GM19025 (cell line): ENCODE data around the gene TNFAIP2.

Experiments
- ATAC-seq: cut with Tn5 transposase; IDR thresholded peaks from one replicate; pipeline ENCODE4 v1.9.1; 2021; ENCODE audit warnings: mild to moderate bottlenecking, low read depth, moderate library complexity; ENCODE audit not compliant: unreplicated experiment

TNFAIP2 gene

DNA sequence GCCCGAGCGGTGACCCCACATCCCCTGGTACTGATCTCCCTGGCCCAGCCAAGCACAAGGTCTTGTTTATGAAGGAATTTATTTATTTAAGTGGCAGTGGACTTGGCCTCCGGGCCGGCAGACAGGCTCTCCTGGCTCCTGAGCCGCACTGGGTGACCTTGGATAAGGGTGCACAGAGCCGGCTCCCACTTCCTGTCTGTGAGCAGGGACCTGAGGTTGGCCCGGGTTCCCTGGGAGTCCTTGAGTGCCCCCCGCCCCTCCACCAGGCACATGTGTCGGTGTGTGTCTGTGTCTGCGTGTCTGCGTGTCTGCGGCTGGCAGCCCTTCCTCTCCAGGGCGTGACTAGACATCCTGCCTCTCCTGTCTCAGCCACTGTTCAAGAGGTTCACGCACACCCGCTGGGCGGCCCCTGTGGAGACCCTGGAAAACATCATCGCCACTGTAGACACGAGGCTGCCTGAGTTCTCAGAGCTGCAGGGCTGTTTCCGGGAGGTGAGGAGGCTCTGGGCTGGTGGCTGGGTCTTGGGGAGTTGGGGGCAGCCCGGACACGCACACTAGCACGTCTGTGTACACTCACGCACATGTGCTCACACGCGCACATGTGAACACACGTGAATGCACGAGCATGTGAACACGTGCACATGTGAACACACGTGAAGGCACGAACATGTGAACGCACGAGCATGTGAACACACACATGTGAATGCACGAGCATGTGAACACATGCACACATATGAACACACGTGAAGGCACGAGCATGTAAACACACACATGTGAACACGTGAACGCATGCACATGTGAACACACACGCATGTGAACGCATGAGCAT is 9.3 kb downstream of the TNFAIP2 start:
- no peak for ATAC-seq

DNA sequence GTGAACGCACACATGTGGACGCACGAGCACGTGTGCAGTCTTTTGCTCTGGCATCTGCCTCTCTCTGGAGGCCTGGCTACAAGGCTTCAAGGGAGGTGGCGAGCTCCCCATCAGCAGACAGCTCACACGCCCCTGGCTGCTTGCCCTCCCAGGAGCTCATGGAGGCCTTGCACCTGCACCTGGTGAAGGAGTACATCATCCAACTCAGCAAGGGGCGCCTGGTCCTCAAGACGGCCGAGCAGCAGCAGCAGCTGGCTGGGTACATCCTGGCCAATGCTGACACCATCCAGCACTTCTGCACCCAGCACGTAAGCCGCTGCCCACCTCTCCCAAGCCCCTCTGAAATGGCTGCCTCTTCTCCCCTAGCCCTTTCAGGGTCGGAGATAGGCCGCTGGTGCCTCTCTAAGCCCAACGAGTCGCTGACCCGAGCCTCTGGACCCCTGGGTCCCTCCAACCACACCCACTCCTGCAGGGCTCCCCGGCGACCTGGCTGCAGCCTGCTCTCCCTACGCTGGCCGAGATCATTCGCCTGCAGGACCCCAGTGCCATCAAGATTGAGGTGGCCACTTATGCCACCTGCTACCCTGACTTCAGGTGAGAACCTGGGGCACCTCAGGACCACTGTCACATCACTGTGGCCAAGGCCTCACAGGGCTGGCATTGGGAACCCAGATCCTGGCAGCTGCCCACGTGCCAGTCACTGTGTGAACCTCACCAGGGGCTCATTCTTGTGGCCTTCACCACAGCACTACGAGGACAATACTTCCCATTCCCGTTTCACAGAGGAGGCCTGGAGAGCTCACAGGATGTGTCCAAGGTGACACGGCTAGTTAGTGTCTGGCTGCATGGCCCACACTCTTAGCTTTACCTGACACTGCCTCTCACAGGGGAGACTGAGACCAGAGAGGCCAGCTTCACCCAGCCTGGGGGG is 10.2 kb downstream of the TNFAIP2 start:
- no peak for ATAC-seq

DNA sequence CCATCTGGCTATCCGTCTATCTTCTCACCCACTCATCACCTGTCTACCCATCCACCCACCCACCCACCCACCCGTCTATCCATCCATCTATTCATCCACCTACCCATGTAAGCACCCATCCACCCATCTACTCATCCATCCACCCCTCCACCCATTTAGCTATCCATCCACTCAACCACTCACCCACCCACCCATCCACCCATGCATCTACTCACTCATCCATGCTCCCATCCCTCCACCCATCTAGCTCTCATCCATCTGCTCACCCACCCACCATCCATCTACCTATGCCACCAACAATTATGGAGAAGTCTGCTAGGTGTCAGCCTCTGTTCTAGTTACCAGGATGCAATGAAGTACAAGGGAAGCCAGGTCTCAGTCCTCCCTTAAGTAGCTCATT is 11.1 kb downstream of the TNFAIP2 start:
- ATAC-seq, result no peak

DNA sequence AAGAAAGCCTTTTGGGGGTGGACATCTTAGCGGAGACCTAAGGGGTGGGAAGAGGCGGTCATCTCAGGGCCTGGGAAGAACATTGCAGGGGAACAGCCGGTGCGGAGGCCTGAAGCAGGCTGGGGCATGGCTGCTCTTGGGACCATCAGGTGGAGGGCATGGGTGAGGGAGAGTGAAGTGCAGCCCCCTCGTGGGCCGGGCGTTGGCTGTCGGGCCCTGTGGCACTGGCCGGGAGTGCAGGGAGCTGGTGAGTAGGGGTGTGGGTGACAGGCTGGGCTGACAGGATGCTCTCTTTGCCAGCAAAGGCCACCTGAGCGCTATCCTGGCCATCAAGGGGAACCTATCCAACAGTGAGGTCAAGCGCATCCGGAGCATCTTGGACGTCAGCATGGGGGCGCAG is 11.7 kb downstream of the TNFAIP2 start:
- no peak for ATAC-seq

DNA sequence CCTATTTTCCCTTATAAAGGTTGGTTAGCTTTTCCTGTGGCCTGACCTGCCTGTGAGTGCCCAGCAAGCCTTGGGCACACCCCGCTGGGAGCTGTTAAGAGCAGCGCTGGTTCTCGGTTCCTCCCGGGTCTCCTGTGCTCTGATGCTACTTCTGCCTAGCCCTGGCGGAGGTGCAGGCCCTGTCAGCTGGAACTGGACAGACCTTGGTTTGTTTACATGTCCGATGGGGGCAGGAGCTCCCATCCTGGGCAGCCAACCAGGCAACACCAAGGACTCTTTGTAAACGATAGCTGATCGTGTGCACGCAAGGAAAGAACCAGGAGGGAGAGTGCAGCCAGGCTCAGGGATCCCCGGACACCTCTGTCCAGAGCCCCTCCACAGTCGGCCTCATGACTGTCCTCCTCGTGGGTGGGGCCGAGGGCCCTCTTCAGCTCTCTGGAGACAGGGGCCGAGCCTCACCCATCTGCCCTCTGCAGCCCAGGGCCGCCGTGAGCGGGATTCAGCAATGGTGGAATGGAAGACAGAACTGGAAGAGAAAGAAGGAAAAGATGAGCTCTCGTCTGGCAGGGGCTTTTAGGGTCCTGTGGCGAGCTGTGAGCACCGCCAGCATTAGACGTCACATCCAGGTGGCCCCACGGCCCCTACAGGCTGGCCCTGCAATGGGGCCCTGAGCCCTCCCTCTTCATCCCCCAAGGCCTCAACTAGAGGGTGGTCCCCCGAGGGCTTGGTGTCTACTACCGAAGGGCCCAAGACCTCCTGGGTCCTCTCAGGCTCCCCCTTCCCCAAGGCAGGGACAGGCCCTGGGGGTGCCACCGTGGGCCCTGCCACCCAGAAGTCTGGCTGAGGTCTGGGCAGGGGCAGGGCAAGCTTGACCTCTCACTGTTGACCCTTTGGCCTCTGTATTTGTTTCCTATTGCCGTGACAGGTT is 12.3 kb downstream of the TNFAIP2 start:
- no peak for ATAC-seq

DNA sequence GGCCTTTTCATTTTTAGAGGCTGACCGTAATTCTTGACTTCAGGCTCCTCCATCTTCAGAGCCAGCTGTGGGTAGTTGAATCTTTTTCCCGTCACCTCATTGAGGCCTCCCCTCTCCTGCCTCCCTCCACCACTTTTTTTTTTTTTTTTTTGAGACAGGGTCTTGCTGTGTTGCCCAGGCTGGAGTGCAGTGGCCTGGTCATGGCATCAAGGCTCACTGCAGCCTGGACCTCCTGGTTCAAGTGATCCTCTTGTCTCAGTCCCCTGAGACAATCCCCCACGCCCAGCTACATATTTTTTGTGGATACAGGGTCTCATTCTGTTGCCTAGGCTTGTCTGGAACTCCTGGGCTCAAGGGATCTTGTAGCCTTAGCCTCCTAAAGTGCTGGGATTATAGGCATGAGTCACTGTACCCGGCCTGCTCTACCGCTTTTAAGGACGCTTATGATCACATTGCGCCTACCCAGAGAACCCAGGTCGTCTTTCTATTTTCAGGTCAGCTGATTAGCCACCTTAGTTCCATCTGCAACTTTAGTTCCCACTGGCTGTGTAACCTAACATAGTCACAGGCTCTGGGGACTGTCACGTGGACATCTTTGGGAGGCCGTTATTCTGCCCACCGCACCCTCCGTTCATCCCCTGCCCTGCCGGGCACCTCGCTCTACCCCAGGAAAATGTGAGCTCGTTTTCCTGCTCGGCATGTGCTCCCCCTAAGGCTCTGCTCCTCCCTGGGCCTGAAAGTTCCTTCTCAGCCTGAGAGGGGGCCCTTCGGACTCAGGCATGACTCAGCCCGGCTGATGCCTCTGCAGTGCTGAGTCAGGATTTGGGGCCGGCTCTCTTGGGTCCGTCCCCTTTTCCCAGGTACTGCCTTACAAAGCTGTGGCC is 13.4 kb downstream of the TNFAIP2 start:
- ATAC-seq, result no peak

DNA sequence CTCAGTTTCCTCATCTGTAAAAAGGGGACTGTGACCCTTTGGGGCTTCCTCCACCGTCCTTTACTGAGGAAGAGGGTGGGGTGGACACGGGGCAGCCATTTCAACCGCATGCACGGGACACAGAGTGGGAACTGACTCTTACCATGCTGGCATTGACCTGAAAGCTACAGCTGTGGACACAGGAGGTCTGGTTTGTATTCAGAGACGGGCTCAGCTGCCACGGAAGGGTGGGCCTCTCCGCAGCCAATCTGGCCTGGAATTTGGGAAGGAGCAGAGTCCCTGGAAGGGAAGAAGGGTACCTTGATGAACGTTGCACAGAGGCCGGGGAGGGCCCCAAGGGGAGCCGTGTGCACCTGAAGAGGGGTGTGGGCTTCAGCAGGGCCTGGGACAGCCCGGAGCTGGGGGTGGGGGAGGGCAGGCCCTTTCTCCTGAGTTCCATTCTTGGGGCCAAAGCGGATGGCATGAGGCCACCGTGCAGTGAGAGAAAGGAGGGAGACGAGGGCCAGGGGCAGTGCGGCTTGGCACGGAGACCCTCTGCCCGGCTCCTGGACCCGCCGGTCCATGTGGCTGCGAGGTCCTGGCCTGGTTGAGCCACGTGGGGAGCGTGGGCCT is 14.5 kb downstream of the TNFAIP2 start:
- no peak for ATAC-seq

DNA sequence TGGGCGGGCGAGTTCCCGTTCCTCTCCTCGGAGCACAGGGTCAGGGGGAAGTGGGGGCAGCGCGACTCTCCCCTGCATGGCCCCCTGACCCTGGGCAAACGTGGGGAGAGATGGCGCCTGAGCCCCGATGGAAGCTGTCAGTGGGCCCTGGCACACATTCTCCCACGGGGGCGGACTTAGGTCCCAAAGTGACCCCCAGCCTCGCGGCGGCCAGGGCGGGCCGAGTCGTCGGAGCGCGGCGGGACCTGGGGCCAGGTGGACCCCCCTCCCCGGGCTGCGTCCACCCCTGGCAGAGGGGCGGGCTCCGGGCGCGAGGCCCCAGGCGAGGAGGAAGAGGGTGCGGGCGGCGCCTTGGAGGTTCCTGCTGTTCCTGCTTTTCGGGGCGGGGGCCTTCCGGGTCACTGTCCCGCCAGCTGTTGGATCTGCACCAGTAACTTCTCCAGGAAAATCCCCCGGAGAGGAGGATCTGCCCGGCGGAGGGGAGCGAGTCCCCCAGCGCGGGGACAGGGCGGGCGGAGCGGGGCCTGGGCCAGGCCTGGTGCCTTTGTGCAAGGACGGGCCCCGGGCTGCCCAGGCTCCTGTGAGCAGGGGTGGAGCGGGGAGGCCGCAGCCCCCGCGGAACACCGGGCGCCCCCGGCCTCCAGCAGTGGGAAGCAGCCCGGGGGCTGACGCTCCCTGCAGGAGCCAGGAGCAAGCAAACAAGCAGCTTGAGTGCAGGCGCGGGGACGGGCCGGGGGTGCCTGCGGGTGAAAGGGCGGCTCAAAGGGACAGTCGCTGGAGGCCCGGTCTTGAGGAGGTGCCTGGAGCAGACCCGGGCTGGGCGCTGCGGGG is 15.3 kb downstream of the TNFAIP2 start:
- ATAC-seq, result no peak

DNA sequence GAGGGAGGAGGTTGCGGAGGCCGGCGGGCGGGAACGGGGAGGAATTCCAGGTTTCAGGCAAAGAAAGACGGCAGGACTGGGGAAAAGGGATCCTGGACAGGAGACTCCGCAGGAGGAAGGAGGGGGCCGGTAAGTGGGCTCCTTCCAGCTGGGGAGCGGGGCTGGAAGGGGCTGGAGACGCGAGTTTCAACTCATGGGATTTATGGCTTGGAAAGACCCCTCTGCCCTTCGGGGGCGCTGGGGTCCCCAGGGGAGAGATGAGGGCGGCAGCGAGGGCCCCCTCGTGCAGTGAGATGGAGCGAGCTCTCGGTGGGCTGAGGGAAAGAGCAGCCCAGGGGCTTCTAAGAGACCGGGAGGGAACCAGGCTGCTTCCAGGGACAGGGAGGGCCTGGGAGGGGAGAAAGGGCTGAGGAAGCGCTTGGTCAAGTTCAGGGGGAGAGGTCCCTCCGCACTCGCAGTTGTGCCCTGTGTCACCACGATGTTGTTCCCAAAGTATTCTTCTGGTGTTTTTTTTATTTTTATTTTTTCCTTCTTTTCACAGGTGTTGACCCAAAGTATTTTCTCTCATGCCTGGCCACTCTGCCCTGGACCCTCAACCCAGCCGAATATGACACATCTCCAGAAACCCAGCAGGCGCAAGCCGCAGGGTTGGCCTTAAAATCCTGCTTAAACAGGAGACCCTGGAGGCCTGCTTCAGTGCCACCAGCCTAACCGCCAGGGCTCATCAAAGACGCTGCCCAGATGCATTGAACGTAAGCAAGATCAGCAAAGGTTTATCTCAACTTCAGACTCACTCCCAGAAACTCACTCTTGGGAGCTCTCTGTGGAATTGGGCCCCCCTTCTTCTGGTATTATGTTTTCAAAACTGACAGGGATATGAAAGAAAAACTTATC is 16.1 kb downstream of the TNFAIP2 start:
- no peak for ATAC-seq

DNA sequence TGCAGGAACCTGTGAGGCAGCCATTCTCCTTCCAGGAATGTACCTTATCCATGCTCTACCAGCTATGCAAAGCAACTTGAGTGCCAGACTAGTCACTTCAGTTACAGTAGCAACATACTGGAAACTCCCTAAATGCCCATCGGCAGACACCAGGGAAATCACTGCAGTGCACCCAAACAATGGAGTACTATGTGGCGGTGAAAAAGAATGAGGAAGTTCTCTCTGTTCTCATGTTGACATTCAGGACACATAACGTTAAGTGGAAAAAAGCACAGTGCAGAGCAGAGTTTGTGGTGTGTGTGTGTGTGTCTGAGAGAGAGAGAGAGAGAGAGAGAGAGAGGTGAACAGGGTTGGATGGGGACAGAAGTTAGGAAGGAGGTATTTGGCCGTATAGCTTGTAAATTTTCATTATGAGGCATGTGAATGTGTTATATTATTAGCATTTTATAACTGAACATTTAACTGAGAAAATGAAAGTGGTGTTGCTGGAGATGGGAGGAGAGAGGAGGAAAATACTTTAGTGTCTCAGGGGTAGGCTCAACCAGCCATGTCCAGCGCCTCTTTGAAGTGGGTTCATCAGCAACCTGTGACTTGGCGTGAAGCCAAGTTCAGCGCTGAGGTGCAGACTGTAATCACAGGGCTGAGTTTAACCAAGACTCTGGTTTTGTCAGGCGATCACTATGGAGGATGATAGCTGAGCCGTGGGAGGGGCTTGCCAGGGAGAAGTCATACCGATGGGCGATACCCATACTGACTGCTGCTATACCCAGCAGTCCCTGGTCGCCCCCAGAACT is 17.3 kb downstream of the TNFAIP2 start:
- ATAC-seq, result peak; percentile 63

DNA sequence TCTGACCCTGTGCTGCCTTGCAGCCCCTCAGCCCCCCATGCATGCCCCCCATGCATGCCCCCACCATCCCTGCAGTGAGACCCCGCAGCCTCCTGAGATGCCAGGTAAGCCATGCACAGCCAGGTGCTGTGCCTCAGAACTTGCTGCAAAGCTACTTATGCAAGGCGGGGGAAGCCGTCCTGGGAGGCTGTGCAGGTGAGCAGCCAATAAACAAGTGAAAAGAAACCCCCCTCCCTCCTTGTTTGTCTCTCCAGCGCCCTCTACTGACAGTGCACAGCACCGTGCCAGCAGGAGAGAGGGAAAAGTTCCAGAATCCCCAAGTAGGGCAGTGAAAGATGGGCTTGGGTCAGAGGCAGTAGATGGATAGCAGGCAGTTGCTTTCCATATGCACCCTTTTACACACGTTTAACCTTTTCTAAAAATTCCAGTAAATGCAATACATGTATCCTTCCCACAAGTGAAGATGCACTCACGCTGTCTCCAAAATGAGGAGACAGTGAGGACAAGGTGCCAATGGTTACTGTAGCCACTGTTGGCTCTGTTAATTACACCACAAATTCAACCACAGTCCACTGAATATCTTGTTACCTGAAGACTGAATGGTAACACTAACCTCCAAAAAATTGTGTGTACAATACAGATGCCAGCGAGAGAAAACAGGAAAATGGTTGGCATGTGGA is 18.0 kb downstream of the TNFAIP2 start:
- peak; percentile 9 for ATAC-seq

DNA sequence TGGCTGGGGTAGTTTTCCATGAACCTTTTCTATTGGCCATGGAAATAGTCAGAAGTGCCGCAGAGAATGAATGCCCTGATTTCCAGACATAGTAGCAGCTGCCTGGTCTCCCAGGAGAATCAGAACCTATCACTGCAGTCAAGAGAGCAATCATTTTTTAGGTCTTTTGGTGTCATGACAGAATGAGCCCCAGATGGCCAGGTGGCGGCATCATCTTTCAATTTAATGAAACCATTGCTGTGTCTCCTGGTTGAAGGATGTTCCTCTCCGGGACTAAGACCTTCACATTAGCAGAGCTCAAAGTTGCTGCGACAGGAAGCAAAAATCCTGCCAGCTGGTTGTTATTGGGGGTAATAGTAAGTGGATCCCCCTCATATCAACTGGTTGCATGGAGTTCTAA is 18.8 kb downstream of the TNFAIP2 start:
- no peak for ATAC-seq

DNA sequence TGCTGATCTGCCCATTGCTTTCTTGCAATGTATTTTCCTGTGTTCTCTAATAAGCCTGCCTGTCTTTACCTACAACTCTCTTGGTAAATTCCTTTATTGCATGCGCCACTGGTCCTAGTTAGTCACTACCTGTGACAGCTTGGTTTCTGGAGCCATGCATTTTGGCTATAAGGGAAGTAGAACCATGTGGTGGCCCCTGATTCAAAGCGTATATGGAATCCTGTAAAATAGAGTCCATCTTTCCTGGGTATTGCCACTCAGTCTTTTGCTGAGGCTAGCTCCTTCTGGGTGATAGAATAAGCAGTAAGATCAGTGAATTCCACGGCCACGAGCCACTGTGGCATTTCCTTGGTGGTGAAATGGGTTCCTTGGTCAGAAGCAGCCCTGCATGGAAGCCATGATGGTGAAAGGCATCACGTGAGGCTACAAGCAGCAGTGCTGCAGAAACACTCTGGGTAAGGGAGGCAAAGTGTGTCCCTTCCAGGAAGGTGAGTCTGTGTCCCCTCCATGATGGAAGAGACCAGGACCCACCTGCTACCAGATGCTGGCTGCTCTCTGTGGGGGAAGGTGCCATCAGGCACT is 19.6 kb downstream of the TNFAIP2 start:
- ATAC-seq, result no peak

DNA sequence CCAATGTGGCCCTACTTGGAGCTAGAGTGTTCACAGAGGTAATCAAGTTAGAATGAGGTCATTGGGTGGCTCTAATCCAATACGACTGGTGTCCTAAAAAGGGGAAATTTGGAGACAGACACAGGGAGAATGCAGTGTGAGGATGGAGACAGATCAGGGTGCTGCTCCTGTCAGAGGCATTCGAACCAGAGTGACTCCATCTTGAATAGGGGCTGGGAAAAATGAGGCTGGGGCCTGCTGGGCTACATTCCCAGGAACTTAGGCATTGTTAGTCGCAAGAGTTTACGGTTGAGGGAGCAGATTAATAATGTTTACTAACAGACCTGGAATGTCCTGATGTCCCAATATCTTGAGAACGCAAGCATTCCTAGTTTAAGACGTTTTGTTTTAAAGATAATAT is 20.2 kb downstream of the TNFAIP2 start:
- ATAC-seq, result no peak

DNA sequence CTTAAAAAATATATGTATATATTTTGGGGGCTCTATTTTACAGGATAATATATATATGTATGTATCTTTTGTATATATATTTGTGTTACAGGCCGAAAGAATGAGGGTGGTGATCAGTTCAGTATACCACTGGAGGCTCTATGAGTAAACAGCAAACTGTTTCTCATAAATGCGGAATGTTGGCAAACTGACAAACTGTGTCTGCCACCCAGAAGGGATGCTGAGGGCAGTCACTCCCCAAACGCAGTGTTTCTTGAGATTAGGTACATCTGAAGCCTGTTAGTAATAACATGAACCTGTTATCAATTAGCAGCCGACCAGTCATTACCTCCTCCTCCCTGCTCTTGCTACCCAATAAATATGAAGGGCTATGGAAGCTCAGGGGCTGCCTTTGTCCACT is 20.8 kb downstream of the TNFAIP2 start:
- no peak for ATAC-seq
